A673 (cell line): ENCODE measurements around the gene CD226. TPM values are rescaled to one million over a fixed set of nuclear protein-coding genes. Genes with fewer than 3 reads are reported as not detected.

Experiments used
- BruUV-seq: library from RNA; stranded (reverse); fragments of 400-500 nt; replicated peaks from 2 replicates; lab custom pipeline; 2021; lab: Mats Ljungman, UMichigan
- CTCF ChIA-PET: fragments of 300-600 bp; sonication (Branson Sonifier 250); formaldehyde crosslinking; loops from one replicate; lab custom pipeline; 2022; ENCODE audit warnings: antibody characterized with exemption; lab: Charles Lee
- POLR2A ChIA-PET: fragments of 300-600 bp; sonication (Branson Sonifier 250); formaldehyde crosslinking; loops from one replicate; lab custom pipeline; 2022; ENCODE audit warnings: antibody characterized with exemption; ENCODE audit not compliant: low non-redundant PET; lab: Charles Lee
- DNase-seq: peaks from one replicate; pipeline ENCODE4 v3.0.0-alpha.2; 2015; ENCODE audit warnings: low spot score
- H3K27ac ChIP-seq: fragments of 200-600 bp; sonication (generic); 2 replicates; pipeline ENCODE4 v1.5.1; 2016; ENCODE audit warnings: mixed run types, low read depth, mild to moderate bottlenecking, mixed read lengths, antibody characterized with exemption, low read length; ENCODE audit not compliant: poor library complexity, severe bottlenecking
- H3K27me3 ChIP-seq: fragments of 200-600 bp; sonication (generic); replicated peaks from 2 replicates; pipeline ENCODE4 v1.6.1; 2017; ENCODE audit warnings: mixed run types, low read depth, mild to moderate bottlenecking, mixed read lengths, antibody characterized with exemption, low read length; ENCODE audit not compliant: insufficient read depth, poor library complexity
- H3K36me3 ChIP-seq: fragments of 200-600 bp; sonication (generic); 2 replicates; pipeline ENCODE4 v1.6.1; 2016; ENCODE audit warnings: mixed run types, mild to moderate bottlenecking, mixed read lengths, antibody characterized with exemption, low read length; ENCODE audit not compliant: insufficient read depth, poor library complexity, severe bottlenecking
- H3K4me1 ChIP-seq: fragments of 200-600 bp; sonication (generic); 2 replicates; pipeline ENCODE4 v1.6.1; 2017; ENCODE audit warnings: mixed run types, mild to moderate bottlenecking, mixed read lengths, antibody characterized with exemption, low read length; ENCODE audit not compliant: insufficient read depth, poor library complexity, severe bottlenecking
- H3K4me3 ChIP-seq: fragments of 200-600 bp; sonication (generic); 2 replicates; pipeline ENCODE4 v1.5.1; 2016; ENCODE audit warnings: low read depth, mixed run types, mild to moderate bottlenecking, mixed read lengths, low read length; ENCODE audit not compliant: poor library complexity, severe bottlenecking
- H3K9me3 ChIP-seq: fragments of 200-600 bp; sonication (generic); 2 replicates; pipeline ENCODE4 v1.6.1; 2016; ENCODE audit warnings: mixed run types, low read depth, mild to moderate bottlenecking, mixed read lengths, antibody characterized with exemption, low read length; ENCODE audit not compliant: poor library complexity, severe bottlenecking
- EZH2 ChIP-seq: fragments of 200-600 bp; sonication (generic); IDR thresholded peaks from 2 replicates; pipeline ENCODE4 v1.6.1; 2017; ENCODE audit warnings: borderline replicate concordance, low read depth, mild to moderate bottlenecking, mixed read lengths, antibody characterized with exemption, low read length; ENCODE audit not compliant: poor library complexity, severe bottlenecking
- intact Hi-C: fragments of 100-400 bp; cut with micrococcal nuclease; formaldehyde crosslinking; loops from one replicate; pipeline ENCODE4 v1.10.0; 2022; ENCODE audit not compliant: unreplicated experiment
- total RNA-seq: library from RNA; stranded (reverse); gene quantifications from 2 replicates; pipeline ENCODE4 v1.2.3, GENCODE V29; 2021
- TF ChIP-seq, protein P1 (sequence below): fragments of 300-800, 200-600 bp; sonication (generic); conservative IDR thresholded peaks from 2 replicates; pipeline ENCODE4 v1.5.1; 2017; ENCODE audit warnings: low read depth, mild to moderate bottlenecking, antibody characterized with exemption, low read length, moderate library complexity, mixed read lengths

CD226 gene
- total RNA-seq, 1 experiment from 2014 or later: 0.71 TPM

DNA sequence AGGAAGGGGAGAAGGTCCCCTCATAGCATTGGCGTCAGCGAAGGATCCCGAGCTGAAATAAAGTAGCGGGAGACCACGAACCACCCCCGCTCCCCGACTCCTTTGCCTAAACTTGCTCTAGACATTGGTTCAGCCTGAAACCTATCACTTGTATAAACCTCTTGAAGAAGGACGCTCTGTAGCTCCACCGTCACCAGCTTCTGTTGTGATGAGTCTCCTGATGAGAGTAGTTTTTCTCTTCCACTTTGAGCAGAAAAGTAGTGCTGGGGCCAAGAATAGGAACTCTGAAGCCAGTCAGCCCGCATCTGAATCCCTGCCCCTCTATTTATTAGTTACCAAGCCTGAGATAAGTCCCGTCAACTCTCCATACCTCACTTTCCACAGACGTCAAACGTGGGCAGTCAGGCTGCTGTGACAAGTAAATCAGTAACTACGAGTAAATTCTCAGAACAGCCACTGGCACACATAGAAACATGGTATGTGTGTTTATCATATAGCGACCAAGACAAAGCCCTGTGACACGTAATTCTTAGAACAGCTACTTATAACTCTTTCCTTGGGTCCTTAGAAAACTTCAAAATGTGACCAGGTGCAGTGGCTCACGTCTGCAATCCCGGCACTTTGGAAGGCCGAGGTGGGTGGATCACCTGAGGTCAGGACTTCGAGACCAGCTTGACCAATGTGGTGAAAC lies 61.7 kb downstream of the CD226 start:
- ChIA-PET POLR2A (no interaction called here), CTCF (no interaction called here)
- TF ChIP-seq, protein P1, sequence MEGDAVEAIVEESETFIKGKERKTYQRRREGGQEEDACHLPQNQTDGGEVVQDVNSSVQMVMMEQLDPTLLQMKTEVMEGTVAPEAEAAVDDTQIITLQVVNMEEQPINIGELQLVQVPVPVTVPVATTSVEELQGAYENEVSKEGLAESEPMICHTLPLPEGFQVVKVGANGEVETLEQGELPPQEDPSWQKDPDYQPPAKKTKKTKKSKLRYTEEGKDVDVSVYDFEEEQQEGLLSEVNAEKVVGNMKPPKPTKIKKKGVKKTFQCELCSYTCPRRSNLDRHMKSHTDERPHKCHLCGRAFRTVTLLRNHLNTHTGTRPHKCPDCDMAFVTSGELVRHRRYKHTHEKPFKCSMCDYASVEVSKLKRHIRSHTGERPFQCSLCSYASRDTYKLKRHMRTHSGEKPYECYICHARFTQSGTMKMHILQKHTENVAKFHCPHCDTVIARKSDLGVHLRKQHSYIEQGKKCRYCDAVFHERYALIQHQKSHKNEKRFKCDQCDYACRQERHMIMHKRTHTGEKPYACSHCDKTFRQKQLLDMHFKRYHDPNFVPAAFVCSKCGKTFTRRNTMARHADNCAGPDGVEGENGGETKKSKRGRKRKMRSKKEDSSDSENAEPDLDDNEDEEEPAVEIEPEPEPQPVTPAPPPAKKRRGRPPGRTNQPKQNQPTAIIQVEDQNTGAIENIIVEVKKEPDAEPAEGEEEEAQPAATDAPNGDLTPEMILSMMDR: no peak
- no peak for TF ChIP-seq EZH2
- DNase-seq: no peak
- H3K27me3 ChIP-seq: no peaks in the 10 kb centered on the region
- H3K36me3 ChIP-seq: no peaks in the 10 kb centered on the region
- no TSS peak for BruUV-seq
- H3K9me3 ChIP-seq: no peaks in the 10 kb centered on the region
- intact Hi-C loops: no loop called here
- H3K27ac ChIP-seq: no peak overlapping the region
- H3K4me1 ChIP-seq: no peaks in the 10 kb centered on the region
- H3K4me3 ChIP-seq: no peak overlapping the region

DNA sequence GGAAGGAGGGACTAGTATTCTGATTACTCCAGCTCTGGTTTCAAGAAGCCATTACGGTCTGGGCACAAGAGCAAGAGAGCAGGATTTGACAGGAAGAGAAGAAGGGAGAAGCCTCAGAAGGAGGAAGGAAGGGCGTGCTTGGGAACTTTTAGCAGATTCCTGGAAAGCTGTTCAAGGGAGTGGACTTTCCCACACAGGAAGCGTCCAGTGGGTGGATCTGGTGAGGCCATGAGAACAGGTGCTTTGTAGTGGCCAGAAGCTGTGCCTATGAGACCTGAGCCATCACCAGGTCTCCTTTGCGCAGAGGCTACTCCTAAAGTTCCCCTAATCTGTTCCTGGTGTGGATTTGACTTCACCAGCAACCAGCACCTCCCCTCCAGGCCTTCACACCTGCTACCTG lies 62.3 kb downstream of the CD226 start:
- Histone ChIP-seq H3K36me3 (no peaks in the 10 kb centered on the region), H3K4me1 (no peaks in the 10 kb centered on the region), H3K27ac (no peak overlapping the region), H3K4me3 (no peak overlapping the region), H3K27me3 (no peaks in the 10 kb centered on the region), H3K9me3 (no peaks in the 10 kb centered on the region)
- DNase-seq: no peak
- no TSS peak for BruUV-seq
- ChIA-PET POLR2A (no interaction called here), CTCF (no interaction called here)
- intact Hi-C loops: no loop called here
- TF ChIP-seq, protein P1: no peak
- TF ChIP-seq EZH2: no peak

DNA sequence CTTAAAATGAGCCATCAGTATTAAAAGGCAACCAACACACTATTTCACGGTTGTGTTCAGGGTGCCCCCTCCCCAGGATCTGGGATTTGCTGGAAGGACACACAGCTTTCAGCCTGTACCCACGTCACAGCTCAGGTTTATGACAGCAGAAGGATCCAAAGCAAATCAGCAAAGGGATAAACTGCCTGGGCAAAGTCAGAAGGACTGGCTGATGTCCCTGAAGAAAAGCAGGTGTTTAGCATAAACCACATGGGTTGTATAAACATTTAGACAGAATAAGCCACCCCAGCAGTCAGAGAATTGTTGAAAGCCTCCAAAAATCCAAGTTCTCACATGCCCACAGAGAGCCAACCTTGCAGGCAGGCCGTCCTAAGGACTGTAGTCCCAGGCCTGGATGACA lies 63.9 kb downstream of the CD226 start:
- Histone ChIP-seq H3K4me3 (no peak overlapping the region), H3K27me3 (no peaks in the 10 kb centered on the region), H3K4me1 (no peaks in the 10 kb centered on the region), H3K9me3 (no peaks in the 10 kb centered on the region), H3K36me3 (no peaks in the 10 kb centered on the region), H3K27ac (no peak overlapping the region)
- no peak for TF ChIP-seq EZH2
- TF ChIP-seq, protein P1: no peak
- POLR2A ChIA-PET: no interaction called here
- no TSS peak for BruUV-seq
- intact Hi-C loops: no loop called here
- no peak for DNase-seq
- CTCF ChIA-PET: no interaction called here
